Heart right ventricle (tissue), 16 donors: ENCODE measurements around the gene A2M. TPM values are rescaled to one million over a fixed set of nuclear protein-coding genes. Genes with fewer than 3 reads are reported as not detected.

Experiments used
- ATAC-seq, 8 donors: fragments of 200-7000 bp; cut with Tn5 transposase; one replicate each; pipeline ENCODE4 v1.9.1; 2020; ENCODE audit warnings: mild to moderate bottlenecking in 8 of 8, moderate library complexity in 8 of 8, moderate number of reproducible peaks in 1 of 8
- DNase-seq, 2 donors: peaks; one replicate each; pipeline ENCODE4 v3.0.0-alpha.2; 2020
- H3K27ac ChIP-seq, 10 donors: fragments of 200-600 bp; sonication (generic) in 2 of 10; one replicate each; pipeline versions ENCODE4 v1.5.0 to v1.8.0; 2020 to 2022; ENCODE audit warnings: mild to moderate bottlenecking in 3 of 10
- H3K27me3 ChIP-seq, 7 donors: fragments of 200-600 bp; one replicate each; pipeline ENCODE4 v1.8.0; 2021 to 2022; ENCODE audit warnings: mild to moderate bottlenecking in 2 of 7
- H3K36me3 ChIP-seq, 9 donors: fragments of 200-600 bp; sonication (generic) in 1 of 9; one replicate each; pipeline versions ENCODE4 v1.5.0 to v1.8.0; 2020 to 2022; ENCODE audit warnings: mild to moderate bottlenecking in 2 of 9
- H3K4me1 ChIP-seq, 9 donors: fragments of 200-600 bp; sonication (generic) in 1 of 9; one replicate each; pipeline versions ENCODE4 v1.5.0 to v1.8.0; 2020 to 2022; ENCODE audit warnings: mild to moderate bottlenecking in 4 of 9
- H3K4me3 ChIP-seq, 10 donors: fragments of 200-600 bp; sonication (generic) in 2 of 10; one replicate each; pipeline versions ENCODE4 v1.5.0 to v1.8.0; 2020 to 2022; ENCODE audit warnings: mild to moderate bottlenecking in 7 of 10, moderate library complexity in 2 of 10
- H3K9me3 ChIP-seq, 11 donors: fragments of 200-600 bp in 10 of 11; sonication (generic) in 2 of 11; one replicate each; pipeline versions ENCODE4 v1.5.0 to v1.8.0; 2013 to 2022; ENCODE audit warnings: mild to moderate bottlenecking in 2 of 11, control low read depth in 1 of 11, moderate library complexity in 1 of 11
- CTCF ChIP-seq, 9 donors: fragments of 200-600 bp; sonication (generic) in 2 of 9; IDR thresholded peaks; one replicate each; pipeline versions ENCODE4 v1.5.0 to v1.8.0; 2021 to 2022; ENCODE audit warnings: antibody characterized with exemption in 9 of 9, mild to moderate bottlenecking in 5 of 9, moderate library complexity in 1 of 9
- WGBS, 2 donors: extraction: QIAGEN DNeasy Blood & Tissue Kit; methylation state at CpG; one replicate each; pipeline ENCODE4 v1.1.7; 2013; ENCODE audit warnings: inconsistent platforms in 1 of 2; 5-methylcytosine and 5-hydroxymethylcytosine counted together
- intact Hi-C, 10 donors: fragments of 100-400 bp; cut with DNase I; formaldehyde crosslinking; loops; one replicate each; pipeline versions ENCODE4 v1.11.1 to v1.14.2; 2022
- polyA plus RNA-seq, 2 donors: library from polyadenylated mRNA; stranded (reverse); fragments of 200-250 nt; gene quantifications; one replicate each; pipeline ENCODE4 v1.2.3, GENCODE V29; 2013
- total RNA-seq, 10 donors: library from RNA; stranded (reverse); fragmentation: NEBNext Ultra II Directional in 3 of 10; extraction: Animal tissue kit (Norgen Biotek cat#: 25700) in 3 of 10; gene quantifications; one replicate each; pipeline versions ENCODE4 v1.2.1 to v1.2.4, GENCODE V29; 2021 to 2023
- donor health status: Arrhythmogenic right ventricular cardiomyopathy.
- donor health status: ischemic (EF 13 %, LVEDD 7.1; RV severe dilation, severe dysfunction).
- donor health status: healthy with polysubstance abuse.
- donor health status: DM: no; HTN: yes; CAD: no.
- donor health status: DM: no; HTN: no; CAD: no.
- donor health status: ischemic (EF 25% LVEDD 6.9; RV normal size, moderate dysfunction).
- donor health status: ischemic (EF 25% LVEDD 5.7; RV mildly dilated, moderate dysfunction).
- donor health status: healthy.
- donor health status: DM: yes; HTN: yes; CAD: no.
- donor health status: Ischemic cardiomyopathy.
- donor health status: ischemic (EF 35%, LVEDD 5.7; RV mildly dilated, moderate dysfunction).
- donor health status: nonischemic (EF 11% LVEDD 7.7; RV severe dilation, severe dysfunction).
- donor health status: DM: yes; HTN: yes; CAD: no.
- donor health status: PGD.
- donor health status: ischemic (EF 29% LVEDD 5.4; RV normal size, mild dysfunction).
- donor health status: nonischemic (EF 23%, LVEDD 6.1; RV moderate dilation, normal function).

The A2M gene
- total and polyA plus RNA-seq, 12 donors = 194 to 1,678 (median 449) TPM

GRCh38 chr12:9133216-9133916 lies 17.6 kb upstream of the A2M start:
- no peak for TF ChIP-seq CTCF (IDR thresholded peaks at IDR 0.05)
- intact Hi-C loops = no loop called here
- H3K36me3 ChIP-seq = no peaks in the 10 kb centered on the region
- WGBS, 2 donors = 21 to 58% methylated on average over 1 of the region's 1 CpG
- peaks cover 0 to 14% (median 0%) of the 10 kb centered on the region in 11 donors for H3K9me3 ChIP-seq
- no peaks in the 10 kb centered on the region for H3K27me3 ChIP-seq
- DNase-seq (no peak), ATAC-seq (no peak)
- H3K4me3 ChIP-seq = no peak overlapping the region
- H3K4me1 ChIP-seq = no peaks in the 10 kb centered on the region
- H3K27ac ChIP-seq = no peak overlapping the region

- Histone ChIP-seq H3K36me3 (no peaks in the 10 kb centered on the region), H3K9me3 (peaks cover 0 to 12% (median 0%) of the 10 kb centered on the region in 11 donors), H3K27me3 (no peaks in the 10 kb centered on the region), H3K4me1 (no peaks in the 10 kb centered on the region), H3K27ac (no peak overlapping the region), H3K4me3 (no peak overlapping the region)
- intact Hi-C loops = no loop called here
- ATAC-seq (no peak), DNase-seq (no peak)
- TF ChIP-seq CTCF (IDR thresholded peaks at IDR 0.05) = no peak
- WGBS, 2 donors = 73 to 74% methylated on average over 1 of the region's 1 CpG
Measured at GRCh38 chr12:9132008-9132535, 16.4 kb upstream of the A2M start.

GRCh38 chr12:9130244-9130643 lies 14.5 kb upstream of the A2M start:
- no peak overlapping the region for H3K4me3 ChIP-seq
- TF ChIP-seq CTCF (IDR thresholded peaks at IDR 0.05) = no peak
- peaks cover 0 to 12% (median 0%) of the 10 kb centered on the region in 11 donors for H3K9me3 ChIP-seq
- DNase-seq = no peak
- H3K36me3 ChIP-seq = no peaks in the 10 kb centered on the region
- WGBS, 2 donors = 47 to 95% methylated on average over 2 of the region's 2 CpGs
- intact Hi-C loops = no loop called here
- no peak for ATAC-seq
- no peaks in the 10 kb centered on the region for H3K4me1 ChIP-seq
- no peaks in the 10 kb centered on the region for H3K27me3 ChIP-seq
- H3K27ac ChIP-seq = no peak overlapping the region

GRCh38 chr12:9127936-9128663 lies 12.4 kb upstream of the A2M start:
- peaks cover 0 to 16% (median 9%) of the 10 kb centered on the region in 9 donors for H3K4me1 ChIP-seq
- H3K36me3 ChIP-seq = no peaks in the 10 kb centered on the region
- ATAC-seq (no peak), DNase-seq (no peak)
- no peak overlapping the region for H3K27ac ChIP-seq
- intact Hi-C loops = no loop called here
- H3K9me3 ChIP-seq = peaks cover 0 to 12% (median 0%) of the 10 kb centered on the region in 11 donors
- 96 to 98% methylated on average over 36 of the region's 36 CpGs for WGBS, 2 donors
- no peak overlapping the region for H3K4me3 ChIP-seq
- no peak for TF ChIP-seq CTCF (IDR thresholded peaks at IDR 0.05)
- no peaks in the 10 kb centered on the region for H3K27me3 ChIP-seq
